Lower leg skin (tissue), 3 donors: ENCODE measurements around the gene RNF212.

Experiments used
- POLR2A ChIP-seq, 2 donors: fragments of 450-650 bp; IDR thresholded peaks; one replicate each; pipeline ENCODE4 v1.6.1; 2016 to 2017; ENCODE audit warnings: antibody characterized with exemption in 2 of 2, mild to moderate bottlenecking in 1 of 2, moderate library complexity in 1 of 2
- TF ChIP-seq, protein P1 (sequence below), 3 donors: fragments of 450-650 bp; IDR thresholded peaks; one replicate each; pipeline ENCODE4 v1.5.1; 2016; ENCODE audit warnings: antibody characterized with exemption in 3 of 3, mild to moderate bottlenecking in 3 of 3, moderate library complexity in 2 of 3

GRCh38 chr4:1027915-1028238 is 85.5 kb downstream of the RNF212 start:
- TF ChIP-seq, protein P1, sequence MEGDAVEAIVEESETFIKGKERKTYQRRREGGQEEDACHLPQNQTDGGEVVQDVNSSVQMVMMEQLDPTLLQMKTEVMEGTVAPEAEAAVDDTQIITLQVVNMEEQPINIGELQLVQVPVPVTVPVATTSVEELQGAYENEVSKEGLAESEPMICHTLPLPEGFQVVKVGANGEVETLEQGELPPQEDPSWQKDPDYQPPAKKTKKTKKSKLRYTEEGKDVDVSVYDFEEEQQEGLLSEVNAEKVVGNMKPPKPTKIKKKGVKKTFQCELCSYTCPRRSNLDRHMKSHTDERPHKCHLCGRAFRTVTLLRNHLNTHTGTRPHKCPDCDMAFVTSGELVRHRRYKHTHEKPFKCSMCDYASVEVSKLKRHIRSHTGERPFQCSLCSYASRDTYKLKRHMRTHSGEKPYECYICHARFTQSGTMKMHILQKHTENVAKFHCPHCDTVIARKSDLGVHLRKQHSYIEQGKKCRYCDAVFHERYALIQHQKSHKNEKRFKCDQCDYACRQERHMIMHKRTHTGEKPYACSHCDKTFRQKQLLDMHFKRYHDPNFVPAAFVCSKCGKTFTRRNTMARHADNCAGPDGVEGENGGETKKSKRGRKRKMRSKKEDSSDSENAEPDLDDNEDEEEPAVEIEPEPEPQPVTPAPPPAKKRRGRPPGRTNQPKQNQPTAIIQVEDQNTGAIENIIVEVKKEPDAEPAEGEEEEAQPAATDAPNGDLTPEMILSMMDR (IDR thresholded peaks at IDR 0.05) = no peak
- no peak for TF ChIP-seq POLR2A (IDR thresholded peaks at IDR 0.05)
